Measurements from ENCODE around the gene CDC42BPB. TPM values are rescaled to one million over a fixed set of nuclear protein-coding genes. Genes with fewer than 3 reads are reported as not detected.

The CDC42BPB gene
- total and polyA plus RNA-seq, 2 of the 13 experiments (the other 11 are each of a cell fraction or from before 2014, with no cell fraction given) = 19.7 to 32.3 TPM

GRCh38 chr14:103097994-103098957, 40.9 kb upstream of the CDC42BPB start (continued):
- TF ChIP-seq ZBTB4 (CRISPR knock-in tag; IDR thresholded peaks at IDR 0.05; ENCODE audit: borderline replicate concordance) (0 out of 2 replicates have a peak, but pooled peaks have one; percentile 54), ZBTB7A (CRISPR knock-in tag; IDR thresholded peaks at IDR 0.05) (0 out of 2 replicates have a peak, but pooled peaks have one; percentile 47), ZNF556 (CRISPR knock-in tag; IDR thresholded peaks at IDR 0.05; ENCODE audit: borderline replicate concordance) (peak; percentile 95; the same call in 1 of the 2 replicates), TIGD3 (CRISPR knock-in tag; IDR thresholded peaks at IDR 0.05; ENCODE audit: borderline replicate concordance) (no peak), SALL2 (CRISPR knock-in tag; IDR thresholded peaks at IDR 0.05) (0 out of 2 replicates have a peak, but pooled peaks have one; percentile 36), SOX13 (IDR thresholded peaks at IDR 0.05) (no peak), SOX13 (CRISPR knock-in tag; conservative IDR thresholded peaks at IDR 0.05 in 1 of 2, IDR thresholded peaks at IDR 0.05 in 1 of 2) (0 out of 4 replicates have a peak, but pooled peaks of 1 of the 2 experiments have one; percentile 7), KAT2B (IDR thresholded peaks at IDR 0.05; ENCODE audit: borderline replicate concordance, low read depth, low read length) (no peak), ZNF160 (CRISPR knock-in tag; IDR thresholded peaks at IDR 0.05) (no peak), ZNF629 (CRISPR knock-in tag; conservative IDR thresholded peaks at IDR 0.05) (peak; percentile 98), EP300 (IDR thresholded peaks at IDR 0.05; ENCODE audit: low read depth in 2 of 2, low read length in 2 of 2) (peak in 1 of 2 experiments; percentile 13; a peak in 1 of 4 replicates), EP300 (CRISPR knock-in tag; IDR thresholded peaks at IDR 0.05; ENCODE audit: borderline replicate concordance) (no peak), ARID3A (IDR thresholded peaks at IDR 0.05; ENCODE audit: low read depth, low read length) (no peak), HOXD1 (CRISPR knock-in tag; IDR thresholded peaks at IDR 0.05) (peak; percentile 85), CHCHD3 (CRISPR knock-in tag; IDR thresholded peaks at IDR 0.05) (0 out of 2 replicates have a peak, but pooled peaks have one; percentile 33), ELF3 (CRISPR knock-in tag; IDR thresholded peaks at IDR 0.05) (no peak), KDM1A (CRISPR knock-in tag; IDR thresholded peaks at IDR 0.05) (peak; percentile 52), ZBTB10 (CRISPR knock-in tag; IDR thresholded peaks at IDR 0.05; ENCODE audit: borderline replicate concordance) (peak; percentile 73; the same call in 1 of the 2 replicates), SRSF1 (optimal IDR thresholded peaks at IDR 0.05; ENCODE audit: low read depth, low read length) (peak; percentile 66)
